ENCODE results near the gene PPP1R14D. TPM values are rescaled to one million over a fixed set of nuclear protein-coding genes. Genes with fewer than 3 reads are reported as not detected.

PPP1R14D gene
- total RNA-seq, 1 donor from 2014 or later: not detected

GRCh38 chr15:40773902-40774301 lies 54.6 kb downstream of the PPP1R14D start:
- Histone ChIP-seq H3F3A (ENCODE audit: low read depth) (no peaks in the 10 kb centered on the region), H3K36me3 (no peaks in the 10 kb centered on the region), H3K9me3 (ENCODE audit: low read depth) (no peaks in the 10 kb centered on the region), H3K27me3 (no peaks in the 10 kb centered on the region), H3K27ac (no peak overlapping the region), H2AFZ (replicated peaks) (no peak overlapping the region), H3K4me1 (no peaks in the 10 kb centered on the region), H3K4me2 (no peak overlapping the region), H3K4me3 (no peak overlapping the region), H3K9ac (no peak overlapping the region), H4K20me1 (ENCODE audit: low read depth) (no peaks in the 10 kb centered on the region), H3K79me2 (ENCODE audit: low read depth) (no peaks in the 10 kb centered on the region)
- DNase-seq (ENCODE audit: low spot score): no peak
- Mint-ChIP-seq H3K36me3 (peaks cover 17% of the 10 kb centered on the region), H3K4me3 (no peak overlapping the region), H3K9me3 (no peaks in the 10 kb centered on the region), H3K4me1 (peaks cover 9% of the 10 kb centered on the region), H3K27ac (no peak overlapping the region), H3K27me3 (ENCODE audit: insufficient read depth, low read depth) (peaks cover 3% of the 10 kb centered on the region)
- no peak for TF ChIP-seq CTCF (IDR thresholded peaks at IDR 0.05)
- TF ChIP-seq EZH2phosphoT487 (IDR thresholded peaks at IDR 0.05): no peak
- TF ChIP-seq EZH2 (IDR thresholded peaks at IDR 0.05): no peak

- Histone ChIP-seq H3K4me3 (no peak overlapping the region), H3F3A (ENCODE audit: low read depth) (no peaks in the 10 kb centered on the region), H2AFZ (replicated peaks) (no peak overlapping the region), H3K27me3 (no peaks in the 10 kb centered on the region), H3K9me3 (ENCODE audit: low read depth) (no peaks in the 10 kb centered on the region), H3K4me1 (no peaks in the 10 kb centered on the region), H4K20me1 (ENCODE audit: low read depth) (no peaks in the 10 kb centered on the region), H3K36me3 (no peaks in the 10 kb centered on the region), H3K79me2 (ENCODE audit: low read depth) (no peaks in the 10 kb centered on the region), H3K4me2 (no peak overlapping the region), H3K27ac (no peak overlapping the region), H3K9ac (no peak overlapping the region)
- Mint-ChIP-seq H3K4me3 (no peak overlapping the region), H3K27ac (no peak overlapping the region), H3K4me1 (peaks cover 9% of the 10 kb centered on the region), H3K27me3 (ENCODE audit: insufficient read depth, low read depth) (peaks cover 3% of the 10 kb centered on the region), H3K36me3 (peaks cover 18% of the 10 kb centered on the region), H3K9me3 (no peaks in the 10 kb centered on the region)
- no peak for TF ChIP-seq CTCF (IDR thresholded peaks at IDR 0.05)
- no peak for TF ChIP-seq EZH2 (IDR thresholded peaks at IDR 0.05)
- TF ChIP-seq EZH2phosphoT487 (IDR thresholded peaks at IDR 0.05): no peak
- DNase-seq (ENCODE audit: low spot score): no peak
Observed at GRCh38 chr15:40773496-40773895, 55.0 kb downstream of the PPP1R14D start.

- TF ChIP-seq EZH2phosphoT487 (IDR thresholded peaks at IDR 0.05): no peak
- TF ChIP-seq CTCF (IDR thresholded peaks at IDR 0.05): no peak
- Mint-ChIP-seq H3K27ac (no peak overlapping the region), H3K27me3 (ENCODE audit: insufficient read depth, low read depth) (peaks cover 3% of the 10 kb centered on the region), H3K9me3 (no peaks in the 10 kb centered on the region), H3K4me1 (peaks cover 12% of the 10 kb centered on the region), H3K36me3 (peaks cover 15% of the 10 kb centered on the region), H3K4me3 (no peak overlapping the region)
- Histone ChIP-seq H3K9me3 (ENCODE audit: low read depth) (no peaks in the 10 kb centered on the region), H3K9ac (no peak overlapping the region), H3K4me3 (no peak overlapping the region), H3K36me3 (no peaks in the 10 kb centered on the region), H3K79me2 (ENCODE audit: low read depth) (no peaks in the 10 kb centered on the region), H3K4me1 (no peaks in the 10 kb centered on the region), H3K27me3 (no peaks in the 10 kb centered on the region), H3K4me2 (no peak overlapping the region), H4K20me1 (ENCODE audit: low read depth) (no peaks in the 10 kb centered on the region), H2AFZ (replicated peaks) (no peak overlapping the region), H3K27ac (no peak overlapping the region), H3F3A (ENCODE audit: low read depth) (no peaks in the 10 kb centered on the region)
- DNase-seq (ENCODE audit: low spot score): no peak
Observed at GRCh38 chr15:40772014-40772413, 56.5 kb downstream of the PPP1R14D start.

Measured in neural progenitor cell (in vitro differentiated cells).